ENCODE results near the gene GRPEL1. TPM values are rescaled to one million over a fixed set of nuclear protein-coding genes. Genes with fewer than 3 reads are reported as not detected.

Gene GRPEL1
- total RNA-seq, 1 experiment from 2014 or later = 80.1 TPM

GRCh38 chr4:7052923-7053715 is 14.7 kb downstream of the GRPEL1 start:
- ATAC-seq = no peak
- ChIA-PET RAD21 (ENCODE audit: low non-redundant PET in 1 of 2, low total read pairs in 2 of 2, uncharacterized antibody in 2 of 2, unreplicated experiment in 2 of 2) (no interaction called here), CTCF (interaction anchor here (0.7 kb wide), 1 partner anchor 10 kb away, joined by 3 read pairs; a partner anchor contains a TSS), POLR2A (no interaction called here)
- TF ChIP-seq ZNF274 (IDR thresholded peaks at IDR 0.05; ENCODE audit: low read depth, low read length) (no peak), SIN3A (IDR thresholded peaks at IDR 0.05; ENCODE audit: low read depth) (no peak), RAD21 (IDR thresholded peaks at IDR 0.05; ENCODE audit: low read depth) (no peak), YY1 (IDR thresholded peaks at IDR 0.05; ENCODE audit: extremely low read depth, insufficient replicate concordance, low read depth, low read length) (no peak), CEBPB (IDR thresholded peaks at IDR 0.05; ENCODE audit: low read depth) (no peak)
- DNase-seq (ENCODE audit: low read depth, low spot score) = no peak
- Histone ChIP-seq H3K27me3 (ENCODE audit: insufficient read depth, low read length) (no peaks in the 10 kb centered on the region), H3K36me3 (ENCODE audit: control insufficient read depth in 1 of 2, insufficient read depth in 2 of 2, low read length in 2 of 2) (peaks cover 4 to 9% of the 10 kb centered on the region in 2 experiments; a peak in 1 of 4 replicates), H3K4me2 (ENCODE audit: low read length) (no peak overlapping the region), H4K20me1 (ENCODE audit: insufficient read depth) (no peaks in the 10 kb centered on the region), H3K27ac (ENCODE audit: low read depth, low read length) (no peak overlapping the region), H3K9me3 (ENCODE audit: control insufficient read depth in 1 of 2, insufficient read depth in 1 of 2, low read depth in 1 of 2, low read length in 2 of 2) (no peaks in the 10 kb centered on the region), H3K4me3 (replicated peaks in 1 of 2; ENCODE audit: low read depth in 1 of 2, low read length in 2 of 2) (no peak overlapping the region), H3K79me2 (ENCODE audit: insufficient read depth, low read length) (peaks cover 12% of the 10 kb centered on the region; the same call in 1 of the 2 replicates), H3K9ac (ENCODE audit: low read length) (no peak overlapping the region), H2AFZ (ENCODE audit: low read depth, low read length, poor library complexity, severe bottlenecking) (no peak overlapping the region), H3K4me1 (ENCODE audit: control insufficient read depth in 1 of 2, insufficient read depth in 2 of 2, low read length in 2 of 2) (no peaks in the 10 kb centered on the region), H3K9me2 (ENCODE audit: insufficient read depth) (no peaks in the 10 kb centered on the region)
- intact Hi-C loops (cut with micrococcal nuclease) = no loop called here
- no TSS peak for BruUV-seq (replicated peaks)

DNA sequence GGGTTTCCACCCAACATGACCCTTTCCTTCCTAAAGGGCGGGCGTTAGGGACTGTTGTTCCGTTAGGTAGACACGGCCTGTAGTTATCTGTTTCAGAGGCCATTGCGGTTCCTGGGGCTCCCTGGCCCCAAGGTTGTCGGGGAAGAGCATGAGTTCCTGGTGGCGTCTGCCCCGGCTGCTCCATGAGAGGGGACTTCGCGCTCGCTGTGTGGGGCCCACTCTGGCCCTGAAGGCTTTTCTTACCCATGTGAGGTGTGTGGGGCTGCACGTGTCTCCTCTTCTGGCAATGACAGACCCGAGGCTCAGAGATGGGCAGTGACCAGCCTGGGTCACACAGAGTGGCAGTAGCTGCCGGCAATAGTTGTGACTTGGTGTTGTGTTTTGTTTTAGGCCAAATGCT is 15.6 kb downstream of the GRPEL1 start:
- Histone ChIP-seq H3K36me3 (ENCODE audit: control insufficient read depth in 1 of 2, insufficient read depth in 2 of 2, low read length in 2 of 2) (peaks cover 4 to 9% of the 10 kb centered on the region in 2 experiments; a peak in 1 of 4 replicates), H4K20me1 (ENCODE audit: insufficient read depth) (no peaks in the 10 kb centered on the region), H3K9me2 (ENCODE audit: insufficient read depth) (no peaks in the 10 kb centered on the region), H3K79me2 (ENCODE audit: insufficient read depth, low read length) (peaks cover 20% of the 10 kb centered on the region; the same call in 1 of the 2 replicates), H2AFZ (ENCODE audit: low read depth, low read length, poor library complexity, severe bottlenecking) (no peak overlapping the region), H3K27me3 (ENCODE audit: insufficient read depth, low read length) (no peaks in the 10 kb centered on the region), H3K9ac (ENCODE audit: low read length) (no peak overlapping the region), H3K27ac (ENCODE audit: low read depth, low read length) (no peak overlapping the region), H3K9me3 (ENCODE audit: control insufficient read depth in 1 of 2, insufficient read depth in 1 of 2, low read depth in 1 of 2, low read length in 2 of 2) (no peaks in the 10 kb centered on the region), H3K4me2 (ENCODE audit: low read length) (no peak overlapping the region), H3K4me3 (replicated peaks in 1 of 2; ENCODE audit: low read depth in 1 of 2, low read length in 2 of 2) (no peak overlapping the region), H3K4me1 (ENCODE audit: control insufficient read depth in 1 of 2, insufficient read depth in 2 of 2, low read length in 2 of 2) (no peaks in the 10 kb centered on the region)
- ChIA-PET POLR2A (no interaction called here), CTCF (interaction anchor here (0.7 kb wide), 1 partner anchor 10 kb away, joined by 3 read pairs; a partner anchor contains a TSS), RAD21 (ENCODE audit: low non-redundant PET in 1 of 2, low total read pairs in 2 of 2, uncharacterized antibody in 2 of 2, unreplicated experiment in 2 of 2) (no interaction called here)
- DNase-seq (ENCODE audit: low read depth, low spot score) = no peak
- no peak for ATAC-seq
- intact Hi-C loops (cut with micrococcal nuclease) = no loop called here
- no TSS peak for BruUV-seq (replicated peaks)
- TF ChIP-seq EZH2 (IDR thresholded peaks at IDR 0.05) = no peak
- no peak for TF ChIP-seq EZH2phosphoT487 (IDR thresholded peaks at IDR 0.05; ENCODE audit: borderline replicate concordance)
- no peak for TF ChIP-seq POLR2AphosphoS5 (IDR thresholded peaks at IDR 0.05; ENCODE audit: low read depth, low read length)
- TF ChIP-seq MAX (IDR thresholded peaks at IDR 0.05) = no peak
- TF ChIP-seq SP1 (IDR thresholded peaks at IDR 0.05; ENCODE audit: low read depth) = no peak
- TF ChIP-seq SRF (IDR thresholded peaks at IDR 0.05; ENCODE audit: low read depth) = no peak
- no peak for TF ChIP-seq TCF7L2 (IDR thresholded peaks at IDR 0.05; ENCODE audit: borderline replicate concordance, extremely low read depth, insufficient read depth, insufficient read length)
- no peak for TF ChIP-seq ZNF274 (IDR thresholded peaks at IDR 0.05; ENCODE audit: low read depth, low read length)
- no peak for TF ChIP-seq CBX3 (IDR thresholded peaks at IDR 0.05; ENCODE audit: low read depth)
- TF ChIP-seq RAD21 (IDR thresholded peaks at IDR 0.05; ENCODE audit: low read depth) = no peak
- TF ChIP-seq JUND (IDR thresholded peaks at IDR 0.05) = no peak
- TF ChIP-seq, protein P1, sequence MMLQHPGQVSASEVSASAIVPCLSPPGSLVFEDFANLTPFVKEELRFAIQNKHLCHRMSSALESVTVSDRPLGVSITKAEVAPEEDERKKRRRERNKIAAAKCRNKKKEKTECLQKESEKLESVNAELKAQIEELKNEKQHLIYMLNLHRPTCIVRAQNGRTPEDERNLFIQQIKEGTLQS (IDR thresholded peaks at IDR 0.05) = no peak
- no peak for TF ChIP-seq FOSL1 (IDR thresholded peaks at IDR 0.05; ENCODE audit: low read depth)
- TF ChIP-seq ELF1 (IDR thresholded peaks at IDR 0.05; ENCODE audit: borderline replicate concordance, low read depth) = no peak

All from HCT116 (cell line).